WI38 (cell line): Measurements from ENCODE around the gene RNF8.
A peak's percentile ranks its signal among the peaks of the same experiment; 100 is the strongest.

Experiments used
- H3K4me3 ChIP-seq: 2 replicates; pipeline ENCODE4 v1.5.1; 2011; ENCODE audit warnings: low read depth, mild to moderate bottlenecking, control low read depth, low read length
- TF ChIP-seq, protein P1 (sequence below): IDR thresholded peaks from 2 replicates; pipeline ENCODE4 v1.5.1; 2012; ENCODE audit warnings: low read depth, mild to moderate bottlenecking, control low read depth, low read length

Gene RNF8

GRCh38 chr6:37309692-37310091, 44.1 kb upstream of the RNF8 start:
- TF ChIP-seq, protein P1, sequence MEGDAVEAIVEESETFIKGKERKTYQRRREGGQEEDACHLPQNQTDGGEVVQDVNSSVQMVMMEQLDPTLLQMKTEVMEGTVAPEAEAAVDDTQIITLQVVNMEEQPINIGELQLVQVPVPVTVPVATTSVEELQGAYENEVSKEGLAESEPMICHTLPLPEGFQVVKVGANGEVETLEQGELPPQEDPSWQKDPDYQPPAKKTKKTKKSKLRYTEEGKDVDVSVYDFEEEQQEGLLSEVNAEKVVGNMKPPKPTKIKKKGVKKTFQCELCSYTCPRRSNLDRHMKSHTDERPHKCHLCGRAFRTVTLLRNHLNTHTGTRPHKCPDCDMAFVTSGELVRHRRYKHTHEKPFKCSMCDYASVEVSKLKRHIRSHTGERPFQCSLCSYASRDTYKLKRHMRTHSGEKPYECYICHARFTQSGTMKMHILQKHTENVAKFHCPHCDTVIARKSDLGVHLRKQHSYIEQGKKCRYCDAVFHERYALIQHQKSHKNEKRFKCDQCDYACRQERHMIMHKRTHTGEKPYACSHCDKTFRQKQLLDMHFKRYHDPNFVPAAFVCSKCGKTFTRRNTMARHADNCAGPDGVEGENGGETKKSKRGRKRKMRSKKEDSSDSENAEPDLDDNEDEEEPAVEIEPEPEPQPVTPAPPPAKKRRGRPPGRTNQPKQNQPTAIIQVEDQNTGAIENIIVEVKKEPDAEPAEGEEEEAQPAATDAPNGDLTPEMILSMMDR = no peak
- no peak overlapping the region for H3K4me3 ChIP-seq

- TF ChIP-seq, protein P1 = no peak
- H3K4me3 ChIP-seq = no peak overlapping the region
Observed at GRCh38 chr6:37310966-37311365, 42.8 kb upstream of the RNF8 start.

DNA sequence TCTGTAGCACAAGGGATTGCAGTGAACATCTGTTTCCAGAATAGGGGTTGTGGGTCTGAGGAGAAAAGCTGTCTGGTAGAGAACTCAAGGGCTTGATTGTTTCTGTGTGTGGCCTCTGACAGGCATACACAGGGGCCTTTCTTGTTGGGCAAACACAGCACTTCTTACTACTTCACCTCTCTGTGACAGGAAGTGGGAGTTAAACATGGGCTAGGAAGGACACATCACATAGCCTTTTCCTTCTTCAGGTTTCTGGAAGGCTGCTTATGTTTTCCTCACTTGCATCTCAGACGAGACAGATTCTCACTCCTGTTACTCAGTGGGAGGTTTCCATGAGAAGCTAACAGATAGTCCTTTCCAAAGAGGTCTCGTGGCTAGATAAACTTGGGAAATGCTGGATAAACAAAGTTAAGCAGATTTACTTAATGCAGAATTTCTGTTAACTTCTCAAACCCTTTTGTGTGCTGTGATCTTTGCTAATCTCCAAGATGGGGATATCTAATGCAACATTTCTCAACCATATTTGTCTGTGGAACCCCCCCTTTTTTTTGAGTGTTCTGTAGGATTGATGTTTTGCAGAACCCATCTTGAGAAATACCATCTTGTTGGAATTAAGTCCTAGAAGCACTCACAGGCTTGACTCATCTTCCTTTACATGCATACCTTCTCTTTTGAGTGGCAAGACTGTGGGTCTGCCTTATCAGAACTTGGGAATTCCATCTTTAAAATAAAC, 41.9 kb upstream of the RNF8 start:
- TF ChIP-seq, protein P1 = no peak

GRCh38 chr6:37313723-37314486, 39.9 kb upstream of the RNF8 start:
- no peak overlapping the region for H3K4me3 ChIP-seq
- TF ChIP-seq, protein P1 = no peak

More for the DNA sequence above, 41.9 kb upstream of the RNF8 start:
- H3K4me3 ChIP-seq = no peak overlapping the region

GRCh38 chr6:37314487-37315156, 39.2 kb upstream of the RNF8 start:
- TF ChIP-seq, protein P1 = peak; percentile 35; the same call in 1 of the 2 replicates
- H3K4me3 ChIP-seq = no peak overlapping the region

- H3K4me3 ChIP-seq = no peak overlapping the region
- TF ChIP-seq, protein P1 = no peak
Observed at GRCh38 chr6:37315157-37315515, 38.6 kb upstream of the RNF8 start.
